Prostate gland (tissue), 2 donors: Measurements from ENCODE around the gene CREBL2.

Experiments
- POLR2A ChIP-seq: fragments of 450-650 bp; IDR thresholded peaks from one replicate; pipeline ENCODE4 v1.6.1; 2016; ENCODE audit warnings: antibody characterized with exemption, mild to moderate bottlenecking
- POLR2AphosphoS5 ChIP-seq: sonication (generic); formaldehyde crosslinking; IDR thresholded peaks from one replicate; pipeline ENCODE4 v1.6.1; 2017; ENCODE audit warnings: antibody characterized with exemption
- TF ChIP-seq, protein P1 (sequence below), 4 experiments: fragments of 200-600 bp in 2 of 4; fragments of 450-650 bp in 2 of 4; sonication (generic) in 2 of 4; IDR thresholded peaks; 1 replicate in 3 of 4; 2 replicates in 1 of 4; pipeline ENCODE4 v1.5.1; 2016 to 2019; ENCODE audit warnings: antibody characterized with exemption in 4 of 4, mild to moderate bottlenecking in 2 of 4, moderate library complexity in 2 of 4

DNA sequence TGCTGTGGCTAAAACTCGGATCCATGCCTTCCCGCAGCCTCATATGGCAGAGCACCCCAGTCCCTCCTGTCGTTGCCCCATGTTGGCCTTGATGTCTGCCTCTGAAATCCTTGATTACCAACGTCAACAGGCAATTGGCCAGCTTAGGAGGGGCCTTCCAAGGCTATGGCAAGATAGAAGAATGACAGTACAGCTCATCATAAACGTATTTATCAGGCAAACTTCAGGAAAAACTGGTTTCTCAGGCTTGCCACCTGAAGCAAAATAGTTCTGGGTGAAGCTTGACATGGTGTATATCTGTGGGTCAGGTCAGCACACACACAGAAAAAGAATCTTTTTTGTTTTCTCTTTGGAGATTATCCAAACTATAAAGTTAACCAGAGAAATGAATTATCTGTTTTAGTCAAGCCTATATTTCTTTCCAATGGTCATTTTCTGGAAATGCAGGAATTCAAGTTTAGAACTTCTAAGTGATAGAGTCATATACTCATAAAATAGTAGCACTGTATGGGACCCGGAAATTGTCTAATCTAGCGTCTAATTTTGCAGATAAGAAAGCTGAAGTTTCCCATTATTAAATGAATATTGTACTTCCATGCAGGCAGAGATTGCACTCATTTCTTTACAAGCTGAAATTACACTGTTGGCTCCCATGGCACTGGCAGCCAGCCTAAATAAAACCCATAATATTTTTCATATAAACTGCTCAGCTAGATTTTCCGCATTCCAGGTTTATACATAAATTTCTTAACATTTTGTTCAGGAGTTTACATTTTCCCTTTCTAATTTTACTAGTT is 24.6 kb upstream of the CREBL2 start:
- TF ChIP-seq POLR2A (no peak), POLR2AphosphoS5 (peak; percentile 44)
- TF ChIP-seq, protein P1, sequence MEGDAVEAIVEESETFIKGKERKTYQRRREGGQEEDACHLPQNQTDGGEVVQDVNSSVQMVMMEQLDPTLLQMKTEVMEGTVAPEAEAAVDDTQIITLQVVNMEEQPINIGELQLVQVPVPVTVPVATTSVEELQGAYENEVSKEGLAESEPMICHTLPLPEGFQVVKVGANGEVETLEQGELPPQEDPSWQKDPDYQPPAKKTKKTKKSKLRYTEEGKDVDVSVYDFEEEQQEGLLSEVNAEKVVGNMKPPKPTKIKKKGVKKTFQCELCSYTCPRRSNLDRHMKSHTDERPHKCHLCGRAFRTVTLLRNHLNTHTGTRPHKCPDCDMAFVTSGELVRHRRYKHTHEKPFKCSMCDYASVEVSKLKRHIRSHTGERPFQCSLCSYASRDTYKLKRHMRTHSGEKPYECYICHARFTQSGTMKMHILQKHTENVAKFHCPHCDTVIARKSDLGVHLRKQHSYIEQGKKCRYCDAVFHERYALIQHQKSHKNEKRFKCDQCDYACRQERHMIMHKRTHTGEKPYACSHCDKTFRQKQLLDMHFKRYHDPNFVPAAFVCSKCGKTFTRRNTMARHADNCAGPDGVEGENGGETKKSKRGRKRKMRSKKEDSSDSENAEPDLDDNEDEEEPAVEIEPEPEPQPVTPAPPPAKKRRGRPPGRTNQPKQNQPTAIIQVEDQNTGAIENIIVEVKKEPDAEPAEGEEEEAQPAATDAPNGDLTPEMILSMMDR (IDR thresholded peaks at IDR 0.05) = no peak
